OCI-LY1 (cell line): ENCODE data around the gene ZNF738.

Experiments
- CTCF ChIP-seq: fragments of 200-600 bp; sonication (generic), shearing (Covaris generic); IDR thresholded peaks from 2 replicates; pipeline ENCODE4 v1.5.1; 2017; ENCODE audit warnings: mild to moderate bottlenecking, antibody characterized with exemption, low read length, moderate library complexity, mixed read lengths
- EZH2 ChIP-seq: fragments of 200-600 bp; sonication (generic), shearing (Covaris generic); IDR thresholded peaks from 2 replicates; pipeline ENCODE4 v1.8.0; 2017; ENCODE audit warnings: borderline replicate concordance, mixed run types, mild to moderate bottlenecking, antibody characterized with exemption, low read length, moderate library complexity, mixed read lengths

- TF ChIP-seq EZH2 (no peak), CTCF (no peak)
Measured at GRCh38 chr19:21358768-21359451, at the start of gene ZNF738.
